Psoas muscle (tissue), 8 donors: ENCODE measurements around the gene FAM222A. TPM values are rescaled to one million over a fixed set of nuclear protein-coding genes. Genes with fewer than 3 reads are reported as not detected.

Source experiments
- ATAC-seq, 4 donors: fragments of 200-7000 bp; cut with Tn5 transposase; one replicate each; pipeline ENCODE4 v1.9.1; 2020; ENCODE audit warnings: moderate library complexity in 3 of 4, mild to moderate bottlenecking in 2 of 4
- DNase-seq, 2 donors: peaks; one replicate each; pipeline ENCODE4 v3.0.0-alpha.2; 2020
- H3K27ac ChIP-seq: fragments of 200-600 bp; one replicate; pipeline ENCODE4 v1.8.0; 2022
- H3K27me3 ChIP-seq, 3 donors: fragments of 200-600 bp in 1 of 3; one replicate each; pipeline versions ENCODE4 v1.6.1 to v1.8.0; 2013 to 2022; ENCODE audit warnings: low read length in 2 of 3, mild to moderate bottlenecking in 2 of 3, moderate library complexity in 1 of 3; ENCODE audit not compliant: insufficient read depth in 3 of 3
- H3K36me3 ChIP-seq, 2 donors: fragments of 200-600 bp in 1 of 2; one replicate each; pipeline versions ENCODE4 v1.6.1 to v1.8.0; 2013 to 2022; ENCODE audit warnings: low read depth in 1 of 2, mild to moderate bottlenecking in 1 of 2, moderate library complexity in 1 of 2; ENCODE audit not compliant: insufficient read depth in 1 of 2
- H3K4me1 ChIP-seq: fragments of 200-600 bp; one replicate; pipeline ENCODE4 v1.8.0; 2022
- H3K4me3 ChIP-seq: fragments of 200-600 bp; one replicate; pipeline ENCODE4 v1.8.0; 2022; ENCODE audit warnings: mild to moderate bottlenecking
- H3K9me3 ChIP-seq: fragments of 200-600 bp; one replicate; pipeline ENCODE4 v1.8.0; 2022
- CTCF ChIP-seq: fragments of 200-600 bp; IDR thresholded peaks from one replicate; pipeline ENCODE4 v1.8.0; 2022; ENCODE audit warnings: antibody characterized with exemption
- WGBS, 3 donors: extraction: QIAGEN DNeasy Blood & Tissue Kit; methylation state at CpG; one replicate each; pipeline versions ENCODE4 v1.1.6 to v1.1.7; 2013; 5-methylcytosine and 5-hydroxymethylcytosine counted together
- intact Hi-C, 2 donors: fragments of 100-400 bp; cut with DNase I; formaldehyde crosslinking; loops; one replicate each; pipeline versions ENCODE4 v1.11.0 to v1.14.2; 2022
- polyA plus RNA-seq, 3 donors: library from polyadenylated mRNA; stranded (reverse); fragments of 200-250 nt; gene quantifications; one replicate each; pipeline ENCODE4 v1.2.3, GENCODE V29; 2013
- total RNA-seq, 4 donors: library from RNA; stranded (reverse); fragmentation: NEBNext Ultra II Directional in 2 of 4; extraction: Animal tissue kit (Norgen Biotek cat#: 25700) in 2 of 4; gene quantifications; one replicate each; pipeline versions ENCODE4 v1.2.1 to v1.2.4, GENCODE V29; 2021 to 2023
- donor health status: healthy with polysubstance abuse.
- donor health status: DM: no; HTN: no; CAD: no; lungs with moderate emphysema.
- donor health status: Bipolar disorder and iron deficiency.
- donor health status: healthy.
- donor health status: DM: yes; HTN: yes; CAD: no.
- donor health status: DM: no; HTN: no; CAD: no.
- donor health status: DM: no; HTN: no; CAD: no.
- donor health status: DM: yes; HTN: yes; CAD: no.

FAM222A gene
- total and polyA plus RNA-seq, 7 donors, result 0.59 to 15.8 (median 5.1) TPM

GRCh38 chr12:109785854-109786253, 72.2 kb downstream of the FAM222A start:
- intact Hi-C loops, result no loop called here
- DNase-seq, result no peak
- no peak for TF ChIP-seq CTCF
- Histone ChIP-seq H3K27ac (no peak overlapping the region), H3K27me3 (no peaks in the 10 kb centered on the region), H3K9me3 (no peaks in the 10 kb centered on the region), H3K4me3 (no peak overlapping the region), H3K36me3 (no peaks in the 10 kb centered on the region), H3K4me1 (no peaks in the 10 kb centered on the region)
- 78 to 93% (median 80%) methylated on average over 4 of the region's 4 CpGs for WGBS, 3 donors
- no peak for ATAC-seq

- H3K4me1 ChIP-seq, result no peaks in the 10 kb centered on the region
- WGBS, 3 donors, result 81 to 87% (median 83%) methylated on average over 9 of the region's 9 CpGs
- H3K27me3 ChIP-seq, result no peaks in the 10 kb centered on the region
- no peak for ATAC-seq
- no peak overlapping the region for H3K27ac ChIP-seq
- H3K36me3 ChIP-seq, result no peaks in the 10 kb centered on the region
- no peak for DNase-seq
- no peak overlapping the region for H3K4me3 ChIP-seq
- no peak for TF ChIP-seq CTCF
- H3K9me3 ChIP-seq, result no peaks in the 10 kb centered on the region
- intact Hi-C loops, result no loop called here
These were observed 73.2 kb downstream of the FAM222A start for GRCh38 chr12:109786799-109787198.

GRCh38 chr12:109789526-109790048, 76.0 kb downstream of the FAM222A start:
- H3K36me3 ChIP-seq, result no peaks in the 10 kb centered on the region
- DNase-seq, result no peak
- H3K4me3 ChIP-seq, result no peak overlapping the region
- 79 to 92% (median 82%) methylated on average over 1 of the region's 1 CpG for WGBS, 3 donors
- no peak overlapping the region for H3K27ac ChIP-seq
- no peak for TF ChIP-seq CTCF
- intact Hi-C loops, result no loop called here
- no peaks in the 10 kb centered on the region for H3K9me3 ChIP-seq
- H3K27me3 ChIP-seq, result peaks cover 0 to 4% (median 0%) of the 10 kb centered on the region in 3 donors
- H3K4me1 ChIP-seq, result no peaks in the 10 kb centered on the region
- no peak for ATAC-seq

- H3K36me3 ChIP-seq, result no peaks in the 10 kb centered on the region
- H3K4me3 ChIP-seq, result no peak overlapping the region
- no peak for ATAC-seq
- no peak overlapping the region for H3K27ac ChIP-seq
- no peaks in the 10 kb centered on the region for H3K9me3 ChIP-seq
- no peaks in the 10 kb centered on the region for H3K4me1 ChIP-seq
- no peak for DNase-seq
- intact Hi-C loops, result no loop called here
- no peak for TF ChIP-seq CTCF
- H3K27me3 ChIP-seq, result peaks cover 0 to 4% (median 0%) of the 10 kb centered on the region in 3 donors
These were observed 79.4 kb downstream of the FAM222A start for GRCh38 chr12:109792992-109793391.

- no peak for DNase-seq
- no peak for ATAC-seq
- WGBS, 3 donors, result 30 to 37% (median 35%) methylated on average over 4 of the region's 4 CpGs
- Histone ChIP-seq H3K4me3 (no peak overlapping the region), H3K36me3 (no peaks in the 10 kb centered on the region), H3K27me3 (peaks cover 0 to 4% (median 0%) of the 10 kb centered on the region in 3 donors), H3K27ac (no peak overlapping the region), H3K9me3 (no peaks in the 10 kb centered on the region), H3K4me1 (no peaks in the 10 kb centered on the region)
- intact Hi-C loops, result no loop called here
- no peak for TF ChIP-seq CTCF
These were observed 79.8 kb downstream of the FAM222A start for GRCh38 chr12:109793411-109793810.
